GM23338 (cell line): Measurements from ENCODE around the gene CNGB1. TPM values are rescaled to one million over a fixed set of nuclear protein-coding genes. Genes with fewer than 3 reads are reported as not detected.

Experiments
- ATAC-seq: fragments of 200-7000 bp; cut with Tn5 transposase; 3 replicates; pipeline ENCODE4 v1.9.1; 2020
- DNase-seq: peaks from one replicate; pipeline ENCODE4 v3.0.0-alpha.2; 2015; ENCODE audit warnings: low spot score
- H2AFZ ChIP-seq: fragments of 200-600 bp; sonication (generic); 2 replicates; pipeline ENCODE4 v1.8.0; 2016; ENCODE audit warnings: antibody characterized with exemption, mild to moderate bottlenecking, moderate library complexity
- H3F3A ChIP-seq: fragments of 200-600 bp; sonication (generic); replicated peaks from 2 replicates; pipeline ENCODE4 v1.8.0; 2017; ENCODE audit warnings: antibody characterized with exemption, mixed run types, low read depth
- H3K27ac ChIP-seq: fragments of 200-600 bp; sonication (generic); 2 replicates; pipeline ENCODE4 v1.6.1; 2016; ENCODE audit warnings: low read depth
- H3K27me3 ChIP-seq: fragments of 200-600 bp; sonication (generic); 2 replicates; pipeline ENCODE4 v1.8.0; 2016; ENCODE audit warnings: mild to moderate bottlenecking, mixed run types, moderate library complexity; ENCODE audit not compliant: insufficient read depth
- H3K36me3 ChIP-seq: fragments of 200-600 bp; sonication (generic); 2 replicates; pipeline ENCODE4 v1.8.0; 2016; ENCODE audit warnings: mild to moderate bottlenecking; ENCODE audit not compliant: insufficient read depth
- H3K4me1 ChIP-seq: fragments of 200-600 bp; sonication (generic); 2 replicates; pipeline ENCODE4 v1.8.0; 2016; ENCODE audit warnings: mild to moderate bottlenecking, moderate library complexity; ENCODE audit not compliant: insufficient read depth
- H3K4me2 ChIP-seq: fragments of 200-600 bp; sonication (generic); 2 replicates; pipeline ENCODE4 v1.7.1; 2017; ENCODE audit warnings: mixed run types
- H3K4me3 ChIP-seq: fragments of 200-600 bp; sonication (generic); 2 replicates; pipeline ENCODE4 v1.6.1; 2016; ENCODE audit warnings: mixed run types
- H3K79me2 ChIP-seq: fragments of 200-600 bp; sonication (generic); replicated peaks from 2 replicates; pipeline ENCODE4 v1.8.0; 2017; ENCODE audit warnings: mild to moderate bottlenecking; ENCODE audit not compliant: insufficient read depth
- H3K9me2 ChIP-seq: fragments of 200-600 bp; sonication (generic); 2 replicates; pipeline ENCODE4 v1.8.0; 2017; ENCODE audit not compliant: insufficient read depth
- H4K20me1 ChIP-seq: fragments of 200-600 bp; sonication (generic); replicated peaks from 2 replicates; pipeline ENCODE4 v1.8.0; 2017; ENCODE audit warnings: mild to moderate bottlenecking; ENCODE audit not compliant: insufficient read depth
- H3K27ac Mint-ChIP-seq: 2 replicates; pipeline ENCODE4 v1.8.0; 2020; ENCODE audit warnings: inconsistent platforms, mild to moderate bottlenecking, moderate library complexity, mixed read lengths
- H3K27me3 Mint-ChIP-seq: 3 replicates; pipeline ENCODE4 v1.8.0; 2022; ENCODE audit warnings: low read depth, mild to moderate bottlenecking, moderate library complexity, mixed read lengths, inconsistent platforms; ENCODE audit not compliant: insufficient read depth, poor library complexity
- H3K36me3 Mint-ChIP-seq: 3 replicates; pipeline ENCODE4 v1.8.0; 2021; ENCODE audit warnings: low read depth, mild to moderate bottlenecking, inconsistent platforms, moderate library complexity, mixed read lengths
- H3K4me1 Mint-ChIP-seq: 3 replicates; pipeline ENCODE4 v1.8.0; 2020; ENCODE audit warnings: mild to moderate bottlenecking, inconsistent platforms, mixed read lengths
- H3K4me3 Mint-ChIP-seq: 3 replicates; pipeline ENCODE4 v1.8.0; 2021; ENCODE audit warnings: moderate library complexity, mild to moderate bottlenecking, inconsistent platforms, mixed read lengths
- H3K9me3 Mint-ChIP-seq: 3 replicates; pipeline ENCODE4 v1.8.0; 2020; ENCODE audit warnings: moderate library complexity, mild to moderate bottlenecking, inconsistent platforms, mixed read lengths
- CTCF ChIP-seq, 2 experiments: fragments of 200-600 bp in 1 of 2; sonication (generic) in 1 of 2; conservative IDR thresholded peaks; 2 replicates each; pipeline versions ENCODE4 v1.5.1 to v1.6.1; 2016 to 2017; ENCODE audit warnings: antibody characterized with exemption in 2 of 2, low read depth in 2 of 2, mild to moderate bottlenecking in 2 of 2, moderate library complexity in 1 of 2
- ETS1 ChIP-seq: IDR thresholded peaks from 2 replicates; pipeline ENCODE4 v1.6.1; 2016; ENCODE audit warnings: antibody characterized with exemption
- EZH2 ChIP-seq: fragments of 200-600 bp; sonication (generic); IDR thresholded peaks from one replicate; pipeline ENCODE4 v1.8.0; 2017; ENCODE audit warnings: antibody characterized with exemption, mild to moderate bottlenecking, low read depth; ENCODE audit not compliant: unreplicated experiment
- EZH2phosphoT487 ChIP-seq: fragments of 200-600 bp; sonication (generic); IDR thresholded peaks from one replicate; pipeline ENCODE4 v1.8.1; 2018; ENCODE audit warnings: antibody characterized with exemption; ENCODE audit not compliant: unreplicated experiment
- JUNB ChIP-seq: IDR thresholded peaks from one replicate; pipeline ENCODE4 v1.6.1; 2016; ENCODE audit warnings: antibody characterized with exemption; ENCODE audit not compliant: unreplicated experiment
- NANOG ChIP-seq: IDR thresholded peaks from 2 replicates; pipeline ENCODE4 v1.6.1; 2016; ENCODE audit warnings: antibody characterized with exemption, borderline replicate concordance
- POLR2AphosphoS5 ChIP-seq: IDR thresholded peaks from 2 replicates; pipeline ENCODE4 v1.6.1; 2016; ENCODE audit warnings: antibody characterized with exemption, low read depth
- REST ChIP-seq: IDR thresholded peaks from one replicate; pipeline ENCODE4 v1.6.1; 2018; ENCODE audit warnings: antibody characterized with exemption; ENCODE audit not compliant: unreplicated experiment
- STAT1 ChIP-seq: IDR thresholded peaks from one replicate; pipeline ENCODE4 v1.6.1; 2016; ENCODE audit warnings: antibody characterized with exemption; ENCODE audit not compliant: unreplicated experiment
- ZNF114 ChIP-seq: fragments of 250-450 bp; sonication (Bioruptor Pico); IDR thresholded peaks from 2 replicates; pipeline ENCODE4 v1.5.0; 2020; ENCODE audit warnings: mild to moderate bottlenecking, moderate library complexity
- ZNF331 ChIP-seq: fragments of 250-450 bp; sonication (Bioruptor Pico); IDR thresholded peaks from 2 replicates; pipeline ENCODE4 v1.5.0; 2020; ENCODE audit warnings: low read depth, mild to moderate bottlenecking, moderate library complexity
- ZNF462 ChIP-seq: fragments of 250-450 bp; sonication (Bioruptor Pico); IDR thresholded peaks from 2 replicates; pipeline ENCODE4 v1.5.0; 2020; ENCODE audit warnings: mild to moderate bottlenecking, moderate library complexity
- polyA plus RNA-seq: library from polyadenylated mRNA; unstranded; fragments of >200 nt; fragmentation: Nextera tagmentation; extraction: Ambion mirVana; gene quantifications from 2 replicates; pipeline ENCODE4 v1.2.1, GENCODE V29; 2016
- total RNA-seq: library from RNA; depleted of rRNA; stranded (reverse); fragments of >200 nt; shearing (Covaris generic); gene quantifications from 2 replicates; pipeline ENCODE4 v1.2.3, GENCODE V29; 2014

The CNGB1 gene
- total and polyA plus RNA-seq, 2 experiments from 2014 or later: not detected

- TF ChIP-seq ZNF462 (CRISPR knock-in tag): no peak
- no peak for TF ChIP-seq ETS1
- TF ChIP-seq POLR2AphosphoS5: no peak
- TF ChIP-seq ZNF331 (CRISPR knock-in tag): no peak
- no peak for TF ChIP-seq CTCF (conservative IDR thresholded peaks at IDR 0.05; ENCODE audit: low read depth in 2 of 2)
- no peak for TF ChIP-seq EZH2
Measured at GRCh38 chr16:57976331-57976796, 5.4 kb upstream of the CNGB1 start (continued).

- Mint-ChIP-seq H3K36me3 (no peaks in the 10 kb centered on the region), H3K27me3 (peaks cover 7% of the 10 kb centered on the region), H3K9me3 (no peaks in the 10 kb centered on the region), H3K4me3 (no peak overlapping the region), H3K4me1 (peaks cover 3% of the 10 kb centered on the region; the same call in 2 of the 3 replicates), H3K27ac (no peak overlapping the region)
- H3K9me2 ChIP-seq: no peaks in the 10 kb centered on the region
- no peaks in the 10 kb centered on the region for H4K20me1 ChIP-seq
- TF ChIP-seq STAT1 (no peak), ETS1 (no peak), ZNF331 (CRISPR knock-in tag) (no peak), NANOG (no peak), REST (no peak), ZNF114 (CRISPR knock-in tag) (no peak), EZH2 (no peak), POLR2AphosphoS5 (no peak), EZH2phosphoT487 (no peak), JUNB (no peak)
- no peaks in the 10 kb centered on the region for H3K4me1 ChIP-seq
- H3K4me3 ChIP-seq: no peak overlapping the region
- no peaks in the 10 kb centered on the region for H3K79me2 ChIP-seq
- H3K27ac ChIP-seq: no peak overlapping the region
- no peaks in the 10 kb centered on the region for H3K27me3 ChIP-seq
- ATAC-seq (no peak), DNase-seq (no peak)
- no peaks in the 10 kb centered on the region for H3K36me3 ChIP-seq
- no peak overlapping the region for H3K4me2 ChIP-seq
- no peaks in the 10 kb centered on the region for H3F3A ChIP-seq
- no peak overlapping the region for H2AFZ ChIP-seq
Measured at GRCh38 chr16:57972306-57972705, 1.4 kb upstream of the CNGB1 start.
